Activated CD8-positive, alpha-beta T cell treated with anti-CD3 and anti-CD28 coated beads for 36 hours (primary cell): ENCODE measurements around the gene AXIN1. TPM values are rescaled to one million over a fixed set of nuclear protein-coding genes. Genes with fewer than 3 reads are reported as not detected.

Experiments used
- ATAC-seq: fragments of 200-7000 bp; cut with Tn5 transposase; one replicate; pipeline ENCODE4 v1.10.0; 2021; ENCODE audit warnings: mild to moderate bottlenecking, moderate library complexity
- CTCF ChIA-PET: fragments of 350-600 bp; sonication (Branson Sonifier 250); formaldehyde crosslinking; loops from one replicate; lab custom pipeline; 2021; ENCODE audit warnings: antibody characterized with exemption; lab: Charles Lee
- POLR2A ChIA-PET: fragments of 350-600 bp; sonication (Branson Sonifier 250); formaldehyde crosslinking; loops from one replicate; lab custom pipeline; 2021; ENCODE audit warnings: antibody characterized with exemption; lab: Charles Lee
- DNase-seq: peaks from one replicate; pipeline ENCODE4 v3.0.0-alpha.2; 2020
- H3K27ac Mint-ChIP-seq: one replicate; pipeline ENCODE4 v1.8.0; 2021; ENCODE audit warnings: mild to moderate bottlenecking, mixed read lengths
- H3K27me3 Mint-ChIP-seq: one replicate; pipeline ENCODE4 v1.8.0; 2021; ENCODE audit warnings: mixed read lengths
- H3K36me3 Mint-ChIP-seq: one replicate; pipeline ENCODE4 v1.8.0; 2021; ENCODE audit warnings: low read depth, mixed read lengths
- H3K4me1 Mint-ChIP-seq: one replicate; pipeline ENCODE4 v1.8.0; 2021; ENCODE audit warnings: low read depth, mixed read lengths
- H3K4me3 Mint-ChIP-seq: one replicate; pipeline ENCODE4 v1.8.0; 2021; ENCODE audit warnings: mild to moderate bottlenecking, moderate library complexity, mixed read lengths
- H3K9me3 Mint-ChIP-seq: one replicate; pipeline ENCODE4 v1.8.0; 2021; ENCODE audit warnings: mixed read lengths
- intact Hi-C: fragments of 100-400 bp; cut with micrococcal nuclease; formaldehyde crosslinking; loops from one replicate; pipeline ENCODE4 v1.10.0; 2022
- total RNA-seq, 2 experiments: library from RNA; stranded (reverse); gene quantifications; one replicate each; pipeline ENCODE4 v1.2.3, GENCODE V29; 2021
- TF ChIP-seq, protein P1 (sequence below): fragments of 200-600 bp; IDR thresholded peaks from one replicate; pipeline ENCODE4 v1.8.0; 2022; ENCODE audit warnings: antibody characterized with exemption, mild to moderate bottlenecking

AXIN1 gene
- total RNA-seq, 2 experiments from 2014 or later: 24.1 to 24.9 TPM

DNA sequence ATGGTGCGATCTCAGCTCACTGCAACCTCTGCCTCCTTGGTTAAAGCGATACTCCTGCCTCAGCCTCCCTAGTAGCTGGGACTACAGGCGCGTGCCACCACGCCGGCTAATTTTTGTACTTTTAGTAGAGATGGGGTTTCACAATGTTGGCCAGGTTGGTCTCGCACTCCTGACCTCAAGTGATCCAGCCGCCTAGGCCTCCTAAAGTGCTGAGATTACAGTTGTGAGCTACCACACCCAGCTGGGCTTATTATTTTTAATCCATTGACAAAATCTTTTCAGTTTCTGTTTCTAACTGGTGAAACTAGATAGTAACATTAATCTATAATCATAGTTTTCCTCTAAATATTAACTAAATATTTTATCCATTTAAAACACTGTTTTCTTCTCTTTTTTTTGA is 112.0 kb downstream of the AXIN1 start:
- H3K27me3 Mint-ChIP-seq: no peaks in the 10 kb centered on the region
- ChIA-PET CTCF (interaction anchor here (1.4 to 1.8 kb wide), 3 partner anchors 9 to 12 kb away, joined by 4 to 5 read pairs (median 4); no protein-coding TSS in a partner anchor), POLR2A (no interaction called here)
- TF ChIP-seq, protein P1, sequence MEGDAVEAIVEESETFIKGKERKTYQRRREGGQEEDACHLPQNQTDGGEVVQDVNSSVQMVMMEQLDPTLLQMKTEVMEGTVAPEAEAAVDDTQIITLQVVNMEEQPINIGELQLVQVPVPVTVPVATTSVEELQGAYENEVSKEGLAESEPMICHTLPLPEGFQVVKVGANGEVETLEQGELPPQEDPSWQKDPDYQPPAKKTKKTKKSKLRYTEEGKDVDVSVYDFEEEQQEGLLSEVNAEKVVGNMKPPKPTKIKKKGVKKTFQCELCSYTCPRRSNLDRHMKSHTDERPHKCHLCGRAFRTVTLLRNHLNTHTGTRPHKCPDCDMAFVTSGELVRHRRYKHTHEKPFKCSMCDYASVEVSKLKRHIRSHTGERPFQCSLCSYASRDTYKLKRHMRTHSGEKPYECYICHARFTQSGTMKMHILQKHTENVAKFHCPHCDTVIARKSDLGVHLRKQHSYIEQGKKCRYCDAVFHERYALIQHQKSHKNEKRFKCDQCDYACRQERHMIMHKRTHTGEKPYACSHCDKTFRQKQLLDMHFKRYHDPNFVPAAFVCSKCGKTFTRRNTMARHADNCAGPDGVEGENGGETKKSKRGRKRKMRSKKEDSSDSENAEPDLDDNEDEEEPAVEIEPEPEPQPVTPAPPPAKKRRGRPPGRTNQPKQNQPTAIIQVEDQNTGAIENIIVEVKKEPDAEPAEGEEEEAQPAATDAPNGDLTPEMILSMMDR: no peak
- H3K9me3 Mint-ChIP-seq: peaks cover under 1% of the 10 kb centered on the region
- ATAC-seq (no peak), DNase-seq (no peak)
- H3K4me3 Mint-ChIP-seq: no peak overlapping the region
- H3K36me3 Mint-ChIP-seq: peaks cover 5% of the 10 kb centered on the region
- no peak overlapping the region for H3K27ac Mint-ChIP-seq
- intact Hi-C loops: no loop called here
- H3K4me1 Mint-ChIP-seq: peaks cover 27% of the 10 kb centered on the region

DNA sequence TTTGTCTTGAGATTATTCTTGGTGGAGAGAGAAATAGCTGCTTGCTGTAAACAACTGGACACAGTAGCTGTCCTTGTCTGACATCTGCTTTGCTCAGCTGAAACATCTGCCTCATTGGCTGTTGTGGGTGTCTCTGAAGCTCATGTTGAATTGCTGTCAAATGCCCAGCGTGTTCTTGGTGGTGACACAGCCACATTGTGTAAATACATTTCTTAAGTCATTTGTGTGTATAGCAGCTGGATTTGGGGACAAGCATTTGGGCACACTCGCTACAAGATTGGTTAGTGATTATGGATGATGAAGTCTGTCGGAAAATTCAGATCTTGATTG is 112.6 kb downstream of the AXIN1 start:
- POLR2A ChIA-PET: no interaction called here
- peaks cover 2% of the 10 kb centered on the region for H3K9me3 Mint-ChIP-seq
- no peak for ATAC-seq
- CTCF ChIA-PET: interaction anchor here (1.1 to 1.8 kb wide), 4 partner anchors 9 to 17 kb away, joined by 3 to 5 read pairs (median 4); no protein-coding TSS in a partner anchor
- H3K4me3 Mint-ChIP-seq: no peak overlapping the region
- no peak overlapping the region for H3K27ac Mint-ChIP-seq
- peaks cover 28% of the 10 kb centered on the region for H3K4me1 Mint-ChIP-seq
- no peaks in the 10 kb centered on the region for H3K27me3 Mint-ChIP-seq
- intact Hi-C loops: loop anchor here (5.0 to 10.0 kb wide), 2 partner anchors 82 to 115 kb away; partner anchors contain the start of gene AXIN1
- TF ChIP-seq, protein P1: no peak
- peaks cover 6% of the 10 kb centered on the region for H3K36me3 Mint-ChIP-seq
- no peak for DNase-seq

Other genes starting within 250 kb of the AXIN1 start
- 10 to 100 TPM; 40.7 to 40.9 TPM for gene NPRL3, start 214.1 kb downstream of the AXIN1 start, total RNA-seq
- gene HBZ, start 200.1 kb downstream of the AXIN1 start, total RNA-seq: not detected
- not detected for gene HBM, start 186.7 kb downstream of the AXIN1 start, total RNA-seq
- gene HBA2, start 179.8 kb downstream of the AXIN1 start, total RNA-seq: not detected
- gene HBA1, start 176.0 kb downstream of the AXIN1 start, total RNA-seq: not detected
- gene HBQ1, start 172.3 kb downstream of the AXIN1 start, total RNA-seq: 1 to 10 TPM; 2.2 to 3.2 TPM
- gene LUC7L, start 123.3 kb downstream of the AXIN1 start, total RNA-seq: 10 to 100 TPM; 68.0 to 72.8 TPM
- 10 to 100 TPM; 18.3 to 21.5 TPM for gene FAM234A, start 117.9 kb downstream of the AXIN1 start, total RNA-seq
- gene RGS11, start 76.8 kb downstream of the AXIN1 start, total RNA-seq: not detected
- not detected for gene ARHGDIG, start 72.1 kb downstream of the AXIN1 start, total RNA-seq
- not detected for gene PDIA2, start 69.6 kb downstream of the AXIN1 start, total RNA-seq
- 10 to 100 TPM; 95.0 to 98.2 TPM for gene MRPL28, start 17.8 kb upstream of the AXIN1 start, total RNA-seq
- 10 to 100 TPM; 21.9 to 24.8 TPM for gene PGAP6, start 29.3 kb upstream of the AXIN1 start, total RNA-seq
- gene NME4, start 44.5 kb upstream of the AXIN1 start, total RNA-seq: 10 to 100 TPM; 22.9 to 24.2 TPM
- gene DECR2, start 49.2 kb upstream of the AXIN1 start, total RNA-seq: 1 to 10 TPM; 9.7 to 10.0 TPM
- 10 to 100 TPM; 18.7 to 20.4 TPM for gene RAB11FIP3, start 72.9 kb upstream of the AXIN1 start, total RNA-seq
- 10 to 100 TPM; 76.4 to 81.2 TPM for gene CAPN15, start 175.0 kb upstream of the AXIN1 start, total RNA-seq
- gene PRR35, start 207.7 kb upstream of the AXIN1 start, total RNA-seq: not detected
- gene NHLRC4, start 214.3 kb upstream of the AXIN1 start, total RNA-seq: under 1 TPM; 0.41 to 0.72 TPM
- 10 to 100 TPM; 18.5 to 18.6 TPM for gene PIGQ, start 217.2 kb upstream of the AXIN1 start, total RNA-seq
- 1 to 10 TPM; 8.1 to 8.8 TPM for gene RAB40C, start 237.3 kb upstream of the AXIN1 start, total RNA-seq